A204.1 (cell line): ENCODE measurements around the gene CDC20.
"Not testable (repeated sequence)": the region's sequence is repeated elsewhere in the genome, so short reads cannot be mapped to it uniquely, and the experiment has no call there.

Experiments
- FAIRE-seq: peaks from 2 replicates; lab custom pipeline; 2012; peaks lifted over from hg19 to GRCh38; lab: Jason Lieb, UNC

Gene CDC20

GRCh38 chr1:43383449-43383848 lies 24.7 kb downstream of the CDC20 start:
- no peak for FAIRE-seq

GRCh38 chr1:43386676-43387075 lies 27.9 kb downstream of the CDC20 start:
- no peak for FAIRE-seq

- FAIRE-seq, result no peak
Measured at GRCh38 chr1:43387976-43388599, 29.3 kb downstream of the CDC20 start.

GRCh38 chr1:43388613-43389012 lies 29.8 kb downstream of the CDC20 start:
- no peak for FAIRE-seq

- peak; percentile 66 for FAIRE-seq
Measured at GRCh38 chr1:43389326-43390313, 30.8 kb downstream of the CDC20 start, which contains the start of the genes MED8 and SZT2. Gene MED8, minus strand, starts transcription at chr1:43389800. Its CDS starts 36 bp downstream, at chr1:43389764. Gene SZT2, plus strand, starts transcription at chr1:43389899. Its CDS starts 70 bp downstream, at chr1:43389969.

- FAIRE-seq, result no peak
Measured at GRCh38 chr1:43392702-43393101, 33.9 kb downstream of the CDC20 start.

GRCh38 chr1:43395523-43395922 lies 36.7 kb downstream of the CDC20 start:
- no peak for FAIRE-seq

GRCh38 chr1:43396059-43396458 lies 37.3 kb downstream of the CDC20 start:
- no peak for FAIRE-seq

- FAIRE-seq, result no peak
Measured at GRCh38 chr1:43398227-43398626, 39.4 kb downstream of the CDC20 start.

GRCh38 chr1:43400441-43400840 lies 41.7 kb downstream of the CDC20 start:
- not testable (repeated sequence) for FAIRE-seq

- no peak for FAIRE-seq
Measured at GRCh38 chr1:43402089-43402865, 43.5 kb downstream of the CDC20 start.

GRCh38 chr1:43404353-43404752 lies 45.6 kb downstream of the CDC20 start:
- FAIRE-seq, result no peak

GRCh38 chr1:43405219-43405875 lies 46.6 kb downstream of the CDC20 start:
- no peak for FAIRE-seq

GRCh38 chr1:43405876-43406234 lies 47.1 kb downstream of the CDC20 start:
- FAIRE-seq, result no peak

GRCh38 chr1:43410571-43410970 lies 51.8 kb downstream of the CDC20 start:
- no peak for FAIRE-seq
